ENCODE measurements around the gene ASL. TPM values are rescaled to one million over a fixed set of nuclear protein-coding genes. Genes with fewer than 3 reads are reported as not detected.

ASL gene
- total and polyA plus RNA-seq, 10 of the 15 experiments (the other 5 are each of a cell fraction or from before 2014, with no cell fraction given), result 0.66 to 36.7 (median 28.8) TPM

- no peak for FAIRE-seq
- intact Hi-C loops (cut with micrococcal nuclease; ENCODE audit: unreplicated experiment) (no loop called here), in situ Hi-C loops (cut with MboI) (no loop called here)
- TF ChIP-seq, protein P1, sequence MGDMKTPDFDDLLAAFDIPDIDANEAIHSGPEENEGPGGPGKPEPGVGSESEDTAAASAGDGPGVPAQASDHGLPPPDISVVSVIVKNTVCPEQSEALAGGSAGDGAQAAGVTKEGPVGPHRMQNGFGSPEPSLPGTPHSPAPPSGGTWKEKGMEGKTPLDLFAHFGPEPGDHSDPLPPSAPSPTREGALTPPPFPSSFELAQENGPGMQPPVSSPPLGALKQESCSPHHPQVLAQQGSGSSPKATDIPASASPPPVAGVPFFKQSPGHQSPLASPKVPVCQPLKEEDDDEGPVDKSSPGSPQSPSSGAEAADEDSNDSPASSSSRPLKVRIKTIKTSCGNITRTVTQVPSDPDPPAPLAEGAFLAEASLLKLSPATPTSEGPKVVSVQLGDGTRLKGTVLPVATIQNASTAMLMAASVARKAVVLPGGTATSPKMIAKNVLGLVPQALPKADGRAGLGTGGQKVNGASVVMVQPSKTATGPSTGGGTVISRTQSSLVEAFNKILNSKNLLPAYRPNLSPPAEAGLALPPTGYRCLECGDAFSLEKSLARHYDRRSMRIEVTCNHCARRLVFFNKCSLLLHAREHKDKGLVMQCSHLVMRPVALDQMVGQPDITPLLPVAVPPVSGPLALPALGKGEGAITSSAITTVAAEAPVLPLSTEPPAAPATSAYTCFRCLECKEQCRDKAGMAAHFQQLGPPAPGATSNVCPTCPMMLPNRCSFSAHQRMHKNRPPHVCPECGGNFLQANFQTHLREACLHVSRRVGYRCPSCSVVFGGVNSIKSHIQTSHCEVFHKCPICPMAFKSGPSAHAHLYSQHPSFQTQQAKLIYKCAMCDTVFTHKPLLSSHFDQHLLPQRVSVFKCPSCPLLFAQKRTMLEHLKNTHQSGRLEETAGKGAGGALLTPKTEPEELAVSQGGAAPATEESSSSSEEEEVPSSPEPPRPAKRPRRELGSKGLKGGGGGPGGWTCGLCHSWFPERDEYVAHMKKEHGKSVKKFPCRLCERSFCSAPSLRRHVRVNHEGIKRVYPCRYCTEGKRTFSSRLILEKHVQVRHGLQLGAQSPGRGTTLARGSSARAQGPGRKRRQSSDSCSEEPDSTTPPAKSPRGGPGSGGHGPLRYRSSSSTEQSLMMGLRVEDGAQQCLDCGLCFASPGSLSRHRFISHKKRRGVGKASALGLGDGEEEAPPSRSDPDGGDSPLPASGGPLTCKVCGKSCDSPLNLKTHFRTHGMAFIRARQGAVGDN (IDR thresholded peaks at IDR 0.05), result no peak
- no peak for TF ChIP-seq POLR2A (IDR thresholded peaks at IDR 0.05; ENCODE audit: low read depth, low read length)
- no peak for TF ChIP-seq EGR1 (IDR thresholded peaks at IDR 0.05; ENCODE audit: borderline replicate concordance in 1 of 2, low read depth in 2 of 2, low read length in 2 of 2)
- TF ChIP-seq MTA2 (IDR thresholded peaks at IDR 0.05; ENCODE audit: low read depth), result no peak
- no peak for TF ChIP-seq POLR2AphosphoS2 (IDR thresholded peaks at IDR 0.05; ENCODE audit: low read depth, low read length)
- TF ChIP-seq NBN (IDR thresholded peaks at IDR 0.05), result no peak
- TF ChIP-seq, protein P2, sequence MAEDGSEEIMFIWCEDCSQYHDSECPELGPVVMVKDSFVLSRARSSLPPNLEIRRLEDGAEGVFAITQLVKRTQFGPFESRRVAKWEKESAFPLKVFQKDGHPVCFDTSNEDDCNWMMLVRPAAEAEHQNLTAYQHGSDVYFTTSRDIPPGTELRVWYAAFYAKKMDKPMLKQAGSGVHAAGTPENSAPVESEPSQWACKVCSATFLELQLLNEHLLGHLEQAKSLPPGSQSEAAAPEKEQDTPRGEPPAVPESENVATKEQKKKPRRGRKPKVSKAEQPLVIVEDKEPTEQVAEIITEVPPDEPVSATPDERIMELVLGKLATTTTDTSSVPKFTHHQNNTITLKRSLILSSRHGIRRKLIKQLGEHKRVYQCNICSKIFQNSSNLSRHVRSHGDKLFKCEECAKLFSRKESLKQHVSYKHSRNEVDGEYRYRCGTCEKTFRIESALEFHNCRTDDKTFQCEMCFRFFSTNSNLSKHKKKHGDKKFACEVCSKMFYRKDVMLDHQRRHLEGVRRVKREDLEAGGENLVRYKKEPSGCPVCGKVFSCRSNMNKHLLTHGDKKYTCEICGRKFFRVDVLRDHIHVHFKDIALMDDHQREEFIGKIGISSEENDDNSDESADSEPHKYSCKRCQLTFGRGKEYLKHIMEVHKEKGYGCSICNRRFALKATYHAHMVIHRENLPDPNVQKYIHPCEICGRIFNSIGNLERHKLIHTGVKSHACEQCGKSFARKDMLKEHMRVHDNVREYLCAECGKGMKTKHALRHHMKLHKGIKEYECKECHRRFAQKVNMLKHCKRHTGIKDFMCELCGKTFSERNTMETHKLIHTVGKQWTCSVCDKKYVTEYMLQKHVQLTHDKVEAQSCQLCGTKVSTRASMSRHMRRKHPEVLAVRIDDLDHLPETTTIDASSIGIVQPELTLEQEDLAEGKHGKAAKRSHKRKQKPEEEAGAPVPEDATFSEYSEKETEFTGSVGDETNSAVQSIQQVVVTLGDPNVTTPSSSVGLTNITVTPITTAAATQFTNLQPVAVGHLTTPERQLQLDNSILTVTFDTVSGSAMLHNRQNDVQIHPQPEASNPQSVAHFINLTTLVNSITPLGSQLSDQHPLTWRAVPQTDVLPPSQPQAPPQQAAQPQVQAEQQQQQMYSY (CRISPR knock-in tag; IDR thresholded peaks at IDR 0.05), result no peak
- no peak for TF ChIP-seq SREBF2 (IDR thresholded peaks at IDR 0.05; ENCODE audit: low read length)
- TF ChIP-seq RAD21 (IDR thresholded peaks at IDR 0.05; ENCODE audit: insufficient read depth, low read depth, low read length), result no peak
- TF ChIP-seq HSF1 (IDR thresholded peaks at IDR 0.05; ENCODE audit: low read depth, low read length), result no peak
- no peak for TF ChIP-seq CBX3 (IDR thresholded peaks at IDR 0.05; ENCODE audit: borderline replicate concordance, low read depth)
- no peak for TF ChIP-seq SMC3 (IDR thresholded peaks at IDR 0.05; ENCODE audit: borderline replicate concordance, low read length)
- TF ChIP-seq RBBP5 (conservative IDR thresholded peaks at IDR 0.05), result no peak
- TF ChIP-seq FOXK2 (IDR thresholded peaks at IDR 0.05), result no peak
- TF ChIP-seq CHD1 (IDR thresholded peaks at IDR 0.05; ENCODE audit: low read depth, low read length), result no peak
- TF ChIP-seq PAX8 (IDR thresholded peaks at IDR 0.05), result no peak
- SMC1A ChIA-PET (ENCODE audit: uncharacterized antibody, unreplicated experiment), result no interaction called here
- CTCF ChIA-PET, result no interaction called here
- Histone ChIP-seq H3K4me3 (no peak overlapping the region), H4K20me1 (ENCODE audit: control insufficient read depth, insufficient read depth) (no peaks in the 10 kb centered on the region), H3K27me3 (replicated peaks in 1 of 2; ENCODE audit: control insufficient read depth in 2 of 2, insufficient read depth in 2 of 2, low read length in 1 of 2) (no peaks in the 10 kb centered on the region), H3K9ac (ENCODE audit: control insufficient read depth, insufficient read depth, low read length) (no peak overlapping the region), H2AFZ (ENCODE audit: control insufficient read depth, low read depth, low read length) (no peak overlapping the region), H3K4me1 (ENCODE audit: control insufficient read depth, insufficient read depth, low read length) (no peaks in the 10 kb centered on the region), H3K9me3 (replicated peaks; ENCODE audit: control insufficient read depth, insufficient read depth, low read length) (no peaks in the 10 kb centered on the region), H3K36me3 (ENCODE audit: control insufficient read depth in 2 of 2, insufficient read depth in 2 of 2, low read length in 1 of 2) (no peaks in the 10 kb centered on the region; a peak in 3 of 4 replicates), H3K27ac (ENCODE audit: control insufficient read depth, insufficient read depth) (no peak overlapping the region), H3K79me2 (ENCODE audit: control insufficient read depth, insufficient read depth, low read length) (no peaks in the 10 kb centered on the region), H3K4me2 (ENCODE audit: control insufficient read depth, insufficient read depth) (no peak overlapping the region)
- POLR2A ChIA-PET, result interaction anchor here (0.7 kb wide), 1 partner anchor 26 kb away, joined by 3 read pairs; no protein-coding TSS in a partner anchor
- RAD21 ChIA-PET (ENCODE audit: unreplicated experiment), result no interaction called here
- DNase-seq (ENCODE audit: low read depth, low spot score), result no peak
- BruUV-seq (replicated peaks), result no TSS peak
- WGBS (ENCODE audit: insufficient coverage, insufficient replicate concordance, low lambda C conversion rate, missing lambda C conversion rate), result 92% methylated on average over 30 of the region's 32 CpGs
- no peak for ATAC-seq
Measured at GRCh38 chr7:66088861-66089838, 13.5 kb downstream of the ASL start.

All from GM12878 (cell line).